Measurements from ENCODE around the gene MUC6. TPM values are rescaled to one million over a fixed set of nuclear protein-coding genes. Genes with fewer than 3 reads are reported as not detected.

The MUC6 gene
- total and polyA plus RNA-seq, 2 donors (not counting 3 experiments of a cell fraction or from before 2014, with no cell fraction given): not detected

DNA sequence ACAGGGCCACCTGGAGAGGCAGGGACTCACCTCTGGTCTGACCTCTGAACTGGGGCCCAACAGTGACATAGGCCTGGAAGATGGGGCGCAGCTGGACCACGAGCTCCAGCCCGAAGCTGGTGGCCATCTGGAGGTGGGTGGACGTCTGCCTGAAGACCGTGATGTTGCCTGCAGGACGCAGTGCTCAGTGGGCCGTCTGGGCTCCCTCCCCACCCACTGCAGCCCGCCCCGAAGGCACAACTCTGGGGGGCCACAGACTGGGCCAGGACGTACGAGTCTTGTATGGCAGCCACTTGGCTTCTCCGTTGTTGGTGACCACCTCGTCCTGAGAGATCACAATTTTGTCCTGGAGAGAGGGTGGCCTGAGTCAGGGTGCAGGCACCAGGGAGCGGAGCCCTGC lies 7.9 kb downstream of the MUC6 start:
- no peak for FAIRE-seq
- Histone ChIP-seq H3K4me1 (ENCODE audit: control insufficient read depth, extremely low read depth, insufficient read depth, low read length) (no peaks in the 10 kb centered on the region), H3K36me3 (ENCODE audit: control insufficient read depth in 2 of 2, extremely low read depth in 1 of 2, insufficient read depth in 2 of 2, low read length in 2 of 2) (no peaks in the 10 kb centered on the region), H4K20me1 (replicated peaks; ENCODE audit: control insufficient read depth, extremely low read depth, insufficient read depth, low read length) (no peaks in the 10 kb centered on the region), H3K79me2 (ENCODE audit: control insufficient read depth, insufficient read depth, low read length) (no peaks in the 10 kb centered on the region), H3K4me2 (ENCODE audit: insufficient read depth, low read length) (no peak overlapping the region), H3K9ac (replicated peaks; ENCODE audit: extremely low read depth, insufficient read depth, low read length) (no peak overlapping the region), H3K9me1 (replicated peaks; ENCODE audit: control insufficient read depth, extremely low read depth, insufficient read depth, low read length) (no peaks in the 10 kb centered on the region), H3K27me3 (ENCODE audit: control insufficient read depth in 2 of 2, insufficient read depth in 2 of 2, low read length in 2 of 2) (no peaks in the 10 kb centered on the region), H2AFZ (ENCODE audit: low read depth, low read length) (no peak overlapping the region), H3K9me3 (replicated peaks; ENCODE audit: control insufficient read depth, insufficient read depth, low read length) (no peaks in the 10 kb centered on the region), H3K27ac (ENCODE audit: insufficient read depth, low read depth, low read length) (no peak overlapping the region), H3K4me3 (replicated peaks in 1 of 3; ENCODE audit: insufficient read depth in 1 of 3, low read depth in 1 of 3, low read length in 3 of 3) (no peak overlapping the region)
- DNase-seq (ENCODE audit: low read depth, low spot score): no peak
- dilution Hi-C loops (cut with MboI; ENCODE audit: extremely low pct_ligation_motif_present, low sequenced_read_pairs) (no loop called here), intact Hi-C loops (cut with micrococcal nuclease) (no loop called here)
- BruUV-seq (replicated peaks): no TSS peak
- TF ChIP-seq GATA2 (IDR thresholded peaks at IDR 0.05; ENCODE audit: insufficient read depth, insufficient read length, low read depth, low read length) (no peak), POLR2A (IDR thresholded peaks at IDR 0.05; ENCODE audit: low read depth, low read length) (no peak), MYC (IDR thresholded peaks at IDR 0.05; ENCODE audit: low read depth, low read length) (no peak), FOS (IDR thresholded peaks at IDR 0.05; ENCODE audit: borderline replicate concordance, insufficient read depth, low read length) (no peak), EZH2 (IDR thresholded peaks at IDR 0.05; ENCODE audit: borderline replicate concordance, low read depth, low read length, severe bottlenecking) (no peak), JUN (IDR thresholded peaks at IDR 0.05; ENCODE audit: borderline replicate concordance, insufficient read depth, insufficient read length, low read depth) (no peak), MAX (IDR thresholded peaks at IDR 0.05; ENCODE audit: insufficient read depth, insufficient read length) (no peak), POLR2AphosphoS5 (IDR thresholded peaks at IDR 0.05; ENCODE audit: insufficient read depth, low read depth, low read length) (no peak)
- TF ChIP-seq, protein P1, sequence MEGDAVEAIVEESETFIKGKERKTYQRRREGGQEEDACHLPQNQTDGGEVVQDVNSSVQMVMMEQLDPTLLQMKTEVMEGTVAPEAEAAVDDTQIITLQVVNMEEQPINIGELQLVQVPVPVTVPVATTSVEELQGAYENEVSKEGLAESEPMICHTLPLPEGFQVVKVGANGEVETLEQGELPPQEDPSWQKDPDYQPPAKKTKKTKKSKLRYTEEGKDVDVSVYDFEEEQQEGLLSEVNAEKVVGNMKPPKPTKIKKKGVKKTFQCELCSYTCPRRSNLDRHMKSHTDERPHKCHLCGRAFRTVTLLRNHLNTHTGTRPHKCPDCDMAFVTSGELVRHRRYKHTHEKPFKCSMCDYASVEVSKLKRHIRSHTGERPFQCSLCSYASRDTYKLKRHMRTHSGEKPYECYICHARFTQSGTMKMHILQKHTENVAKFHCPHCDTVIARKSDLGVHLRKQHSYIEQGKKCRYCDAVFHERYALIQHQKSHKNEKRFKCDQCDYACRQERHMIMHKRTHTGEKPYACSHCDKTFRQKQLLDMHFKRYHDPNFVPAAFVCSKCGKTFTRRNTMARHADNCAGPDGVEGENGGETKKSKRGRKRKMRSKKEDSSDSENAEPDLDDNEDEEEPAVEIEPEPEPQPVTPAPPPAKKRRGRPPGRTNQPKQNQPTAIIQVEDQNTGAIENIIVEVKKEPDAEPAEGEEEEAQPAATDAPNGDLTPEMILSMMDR (IDR thresholded peaks at IDR 0.05; ENCODE audit: extremely low read depth in 1 of 2, insufficient read depth in 1 of 2, low read depth in 1 of 2, low read length in 2 of 2): no peak
- POLR2A ChIA-PET: no interaction called here
- CTCF ChIA-PET: no interaction called here
